Pulmonary artery endothelial cell (primary cell): Measurements from ENCODE around the gene H6PD. TPM values are rescaled to one million over a fixed set of nuclear protein-coding genes. Genes with fewer than 3 reads are reported as not detected.

Source experiments
- DNase-seq: peaks from one replicate; pipeline ENCODE4 v3.0.0-alpha.2; 2011; ENCODE audit warnings: low read depth, low spot score
- total RNA-seq: library from RNA; depleted of rRNA; stranded (reverse); fragments of >200 nt; gene quantifications from 2 replicates; pipeline ENCODE4 v1.2.3, GENCODE V29; 2014

Gene H6PD
- total RNA-seq, 1 donor from 2014 or later = 23.2 TPM

GRCh38 chr1:9316512-9316911, 81.9 kb downstream of the H6PD start:
- no peak for DNase-seq

GRCh38 chr1:9317072-9317471, 82.5 kb downstream of the H6PD start:
- no peak for DNase-seq

- DNase-seq = peak; percentile 74
Measured at GRCh38 chr1:9317591-9318417, 83.2 kb downstream of the H6PD start.

- DNase-seq = no peak
Measured at GRCh38 chr1:9319208-9319788, 84.7 kb downstream of the H6PD start.

- no peak for DNase-seq
Measured at GRCh38 chr1:9319789-9320519, 85.4 kb downstream of the H6PD start.

Other genes with a start within 250 kb of the H6PD start
- not detected in 2 replicates for gene SLC2A7, start 208.4 kb upstream of the H6PD start, total RNA-seq
- not detected in 2 replicates for gene SLC2A5, start 165.1 kb upstream of the H6PD start, total RNA-seq
- gene GPR157, start 105.7 kb upstream of the H6PD start, total RNA-seq = 3.0 and 3.8 TPM in 2 replicates
- 18.9 and 20.6 TPM in 2 replicates for gene SPSB1, start 58.1 kb downstream of the H6PD start, total RNA-seq